ENCODE results near the gene TTC33.

TTC33 gene

GRCh38 chr5:40503439-40503838 lies 252.3 kb downstream of the TTC33 start:
- no peak for DNase-seq

- no peak for DNase-seq
These were observed 253.0 kb downstream of the TTC33 start for GRCh38 chr5:40502736-40503135.

GRCh38 chr5:40501711-40502444 lies 253.9 kb downstream of the TTC33 start:
- DNase-seq, result no peak

- DNase-seq, result no peak
These were observed 256.1 kb downstream of the TTC33 start for GRCh38 chr5:40499518-40500273.

- no peak for DNase-seq
These were observed 256.8 kb downstream of the TTC33 start for GRCh38 chr5:40499007-40499406.

GRCh38 chr5:40497573-40497972 lies 258.2 kb downstream of the TTC33 start:
- no peak for DNase-seq

GRCh38 chr5:40495237-40495635 lies 260.5 kb downstream of the TTC33 start:
- no peak for DNase-seq

- DNase-seq, result no peak
These were observed 261.0 kb downstream of the TTC33 start for GRCh38 chr5:40494631-40495236.

- DNase-seq, result no peak
These were observed 263.7 kb downstream of the TTC33 start for GRCh38 chr5:40492056-40492455.

GRCh38 chr5:40491644-40492043 lies 264.1 kb downstream of the TTC33 start:
- no peak for DNase-seq

GRCh38 chr5:40490464-40491111 lies 265.2 kb downstream of the TTC33 start:
- peak in 1 of 2 donors; percentile 46 for DNase-seq

GRCh38 chr5:40489421-40489820 lies 266.3 kb downstream of the TTC33 start:
- DNase-seq, result no peak

- DNase-seq, result peak; percentile 77 to 82
These were observed 269.1 kb downstream of the TTC33 start for GRCh38 chr5:40486437-40487275.

GRCh38 chr5:40485021-40485998 lies 270.5 kb downstream of the TTC33 start:
- DNase-seq, result peak in 1 of 2 donors; percentile 19

- DNase-seq, result peak in 1 of 2 donors; percentile 24
These were observed 271.3 kb downstream of the TTC33 start for GRCh38 chr5:40484495-40484894.

- no peak for DNase-seq
These were observed 272.4 kb downstream of the TTC33 start for GRCh38 chr5:40483316-40483715.

- DNase-seq, result no peak
These were observed 274.5 kb downstream of the TTC33 start for GRCh38 chr5:40481241-40481640.

GRCh38 chr5:40480392-40480791 lies 275.4 kb downstream of the TTC33 start:
- DNase-seq, result peak in 1 of 2 donors; percentile 35

- DNase-seq, result no peak
These were observed 275.8 kb downstream of the TTC33 start for GRCh38 chr5:40479939-40480338.

GRCh38 chr5:40478766-40479165 lies 277.0 kb downstream of the TTC33 start:
- no peak for DNase-seq
